ENCODE measurements around the gene CFAP251.

CFAP251 gene

DNA sequence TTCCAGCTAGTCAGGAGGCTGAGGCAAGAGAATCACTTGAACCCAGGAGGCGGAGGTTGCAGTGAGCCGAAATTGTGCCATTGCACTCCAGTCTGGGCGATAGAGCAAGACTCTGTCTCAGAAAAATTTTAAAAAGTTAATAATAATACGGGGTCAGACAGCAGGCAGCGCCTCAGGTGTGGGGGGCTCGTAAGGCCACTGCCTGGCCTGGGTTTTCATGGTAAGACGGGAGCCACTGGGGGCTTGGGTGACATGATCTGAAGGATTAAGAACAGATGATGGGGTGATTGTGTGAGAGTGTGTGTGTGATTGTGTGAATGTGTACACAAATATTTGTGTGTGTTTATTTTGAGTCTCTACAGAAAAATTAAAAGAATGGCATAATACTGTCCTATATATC, 126.9 kb downstream of the CFAP251 start:
- Histone ChIP-seq H3K27ac (ENCODE audit: extremely low read depth, low read depth, low read length) (no peak overlapping the region), H3K9me3 (ENCODE audit: control insufficient read depth, insufficient read depth, low read depth, low read length) (no peaks in the 10 kb centered on the region), H3K36me3 (ENCODE audit: control insufficient read depth in 2 of 2, insufficient read depth in 1 of 2, low read length in 2 of 2) (peaks cover 46 to 56% of the 10 kb centered on the region in 2 experiments; a peak in 2 of 3 replicates), H3K4me3 (ENCODE audit: low read depth, low read length) (no peak overlapping the region), H3K4me1 (ENCODE audit: control insufficient read depth, insufficient read depth, low read length) (no peaks in the 10 kb centered on the region)
- ChIA-PET CTCF (no interaction called here), POLR2A (no interaction called here)
- TF ChIP-seq, protein P1, sequence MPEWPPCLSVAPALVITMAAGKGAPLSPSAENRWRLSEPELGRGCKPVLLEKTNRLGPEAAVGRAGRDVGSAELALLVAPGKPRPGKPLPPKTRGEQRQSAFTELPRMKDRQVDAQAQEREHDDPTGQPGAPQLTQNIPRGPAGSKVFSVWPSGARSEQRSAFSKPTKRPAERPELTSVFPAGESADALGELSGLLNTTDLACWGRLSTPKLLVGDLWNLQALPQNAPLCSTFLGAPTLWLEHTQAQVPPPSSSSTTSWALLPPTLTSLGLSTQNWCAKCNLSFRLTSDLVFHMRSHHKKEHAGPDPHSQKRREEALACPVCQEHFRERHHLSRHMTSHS (tag by site-specific recombination; IDR thresholded peaks at IDR 0.05), result no peak
- TF ChIP-seq ZNF248 (tag by site-specific recombination; IDR thresholded peaks at IDR 0.05) (no peak), IKZF3 (tag by site-specific recombination; IDR thresholded peaks at IDR 0.05) (no peak), ZNF529 (tag by site-specific recombination; IDR thresholded peaks at IDR 0.05; ENCODE audit: insufficient replicate concordance) (no peak), ZNF10 (tag by site-specific recombination; IDR thresholded peaks at IDR 0.05) (no peak), ZNF549 (tag by site-specific recombination; IDR thresholded peaks at IDR 0.05) (no peak), SP7 (tag by site-specific recombination; IDR thresholded peaks at IDR 0.05) (no peak), ZNF48 (tag by site-specific recombination; IDR thresholded peaks at IDR 0.05) (no peak), ZNF610 (tag by site-specific recombination; IDR thresholded peaks at IDR 0.05; ENCODE audit: borderline replicate concordance) (no peak), ZFP69B (tag by site-specific recombination; IDR thresholded peaks at IDR 0.05) (no peak), ZNF664 (tag by site-specific recombination; IDR thresholded peaks at IDR 0.05) (no peak), MZF1 (tag by site-specific recombination; IDR thresholded peaks at IDR 0.05; ENCODE audit: borderline replicate concordance) (no peak), ZIC2 (tag by site-specific recombination; IDR thresholded peaks at IDR 0.05) (no peak)
- TF ChIP-seq, protein P2, sequence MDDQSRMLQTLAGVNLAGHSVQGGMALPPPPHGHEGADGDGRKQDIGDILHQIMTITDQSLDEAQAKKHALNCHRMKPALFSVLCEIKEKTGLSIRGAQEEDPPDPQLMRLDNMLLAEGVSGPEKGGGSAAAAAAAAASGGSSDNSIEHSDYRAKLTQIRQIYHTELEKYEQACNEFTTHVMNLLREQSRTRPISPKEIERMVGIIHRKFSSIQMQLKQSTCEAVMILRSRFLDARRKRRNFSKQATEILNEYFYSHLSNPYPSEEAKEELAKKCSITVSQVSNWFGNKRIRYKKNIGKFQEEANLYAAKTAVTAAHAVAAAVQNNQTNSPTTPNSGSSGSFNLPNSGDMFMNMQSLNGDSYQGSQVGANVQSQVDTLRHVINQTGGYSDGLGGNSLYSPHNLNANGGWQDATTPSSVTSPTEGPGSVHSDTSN (CRISPR knock-in tag; IDR thresholded peaks at IDR 0.05), result no peak
- TF ChIP-seq, protein P3, sequence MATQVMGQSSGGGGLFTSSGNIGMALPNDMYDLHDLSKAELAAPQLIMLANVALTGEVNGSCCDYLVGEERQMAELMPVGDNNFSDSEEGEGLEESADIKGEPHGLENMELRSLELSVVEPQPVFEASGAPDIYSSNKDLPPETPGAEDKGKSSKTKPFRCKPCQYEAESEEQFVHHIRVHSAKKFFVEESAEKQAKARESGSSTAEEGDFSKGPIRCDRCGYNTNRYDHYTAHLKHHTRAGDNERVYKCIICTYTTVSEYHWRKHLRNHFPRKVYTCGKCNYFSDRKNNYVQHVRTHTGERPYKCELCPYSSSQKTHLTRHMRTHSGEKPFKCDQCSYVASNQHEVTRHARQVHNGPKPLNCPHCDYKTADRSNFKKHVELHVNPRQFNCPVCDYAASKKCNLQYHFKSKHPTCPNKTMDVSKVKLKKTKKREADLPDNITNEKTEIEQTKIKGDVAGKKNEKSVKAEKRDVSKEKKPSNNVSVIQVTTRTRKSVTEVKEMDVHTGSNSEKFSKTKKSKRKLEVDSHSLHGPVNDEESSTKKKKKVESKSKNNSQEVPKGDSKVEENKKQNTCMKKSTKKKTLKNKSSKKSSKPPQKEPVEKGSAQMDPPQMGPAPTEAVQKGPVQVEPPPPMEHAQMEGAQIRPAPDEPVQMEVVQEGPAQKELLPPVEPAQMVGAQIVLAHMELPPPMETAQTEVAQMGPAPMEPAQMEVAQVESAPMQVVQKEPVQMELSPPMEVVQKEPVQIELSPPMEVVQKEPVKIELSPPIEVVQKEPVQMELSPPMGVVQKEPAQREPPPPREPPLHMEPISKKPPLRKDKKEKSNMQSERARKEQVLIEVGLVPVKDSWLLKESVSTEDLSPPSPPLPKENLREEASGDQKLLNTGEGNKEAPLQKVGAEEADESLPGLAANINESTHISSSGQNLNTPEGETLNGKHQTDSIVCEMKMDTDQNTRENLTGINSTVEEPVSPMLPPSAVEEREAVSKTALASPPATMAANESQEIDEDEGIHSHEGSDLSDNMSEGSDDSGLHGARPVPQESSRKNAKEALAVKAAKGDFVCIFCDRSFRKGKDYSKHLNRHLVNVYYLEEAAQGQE (tag by site-specific recombination; IDR thresholded peaks at IDR 0.05), result no peak
- TF ChIP-seq, protein P4, sequence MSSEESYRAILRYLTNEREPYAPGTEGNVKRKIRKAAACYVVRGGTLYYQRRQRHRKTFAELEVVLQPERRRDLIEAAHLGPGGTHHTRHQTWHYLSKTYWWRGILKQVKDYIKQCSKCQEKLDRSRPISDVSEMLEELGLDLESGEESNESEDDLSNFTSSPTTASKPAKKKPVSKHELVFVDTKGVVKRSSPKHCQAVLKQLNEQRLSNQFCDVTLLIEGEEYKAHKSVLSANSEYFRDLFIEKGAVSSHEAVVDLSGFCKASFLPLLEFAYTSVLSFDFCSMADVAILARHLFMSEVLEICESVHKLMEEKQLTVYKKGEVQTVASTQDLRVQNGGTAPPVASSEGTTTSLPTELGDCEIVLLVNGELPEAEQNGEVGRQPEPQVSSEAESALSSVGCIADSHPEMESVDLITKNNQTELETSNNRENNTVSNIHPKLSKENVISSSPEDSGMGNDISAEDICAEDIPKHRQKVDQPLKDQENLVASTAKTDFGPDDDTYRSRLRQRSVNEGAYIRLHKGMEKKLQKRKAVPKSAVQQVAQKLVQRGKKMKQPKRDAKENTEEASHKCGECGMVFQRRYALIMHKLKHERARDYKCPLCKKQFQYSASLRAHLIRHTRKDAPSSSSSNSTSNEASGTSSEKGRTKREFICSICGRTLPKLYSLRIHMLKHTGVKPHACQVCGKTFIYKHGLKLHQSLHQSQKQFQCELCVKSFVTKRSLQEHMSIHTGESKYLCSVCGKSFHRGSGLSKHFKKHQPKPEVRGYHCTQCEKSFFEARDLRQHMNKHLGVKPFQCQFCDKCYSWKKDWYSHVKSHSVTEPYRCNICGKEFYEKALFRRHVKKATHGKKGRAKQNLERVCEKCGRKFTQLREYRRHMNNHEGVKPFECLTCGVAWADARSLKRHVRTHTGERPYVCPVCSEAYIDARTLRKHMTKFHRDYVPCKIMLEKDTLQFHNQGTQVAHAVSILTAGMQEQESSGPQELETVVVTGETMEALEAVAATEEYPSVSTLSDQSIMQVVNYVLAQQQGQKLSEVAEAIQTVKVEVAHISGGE (tag by site-specific recombination; conservative IDR thresholded peaks at IDR 0.05; ENCODE audit: low read depth), result no peak
- TF ChIP-seq, protein P5, sequence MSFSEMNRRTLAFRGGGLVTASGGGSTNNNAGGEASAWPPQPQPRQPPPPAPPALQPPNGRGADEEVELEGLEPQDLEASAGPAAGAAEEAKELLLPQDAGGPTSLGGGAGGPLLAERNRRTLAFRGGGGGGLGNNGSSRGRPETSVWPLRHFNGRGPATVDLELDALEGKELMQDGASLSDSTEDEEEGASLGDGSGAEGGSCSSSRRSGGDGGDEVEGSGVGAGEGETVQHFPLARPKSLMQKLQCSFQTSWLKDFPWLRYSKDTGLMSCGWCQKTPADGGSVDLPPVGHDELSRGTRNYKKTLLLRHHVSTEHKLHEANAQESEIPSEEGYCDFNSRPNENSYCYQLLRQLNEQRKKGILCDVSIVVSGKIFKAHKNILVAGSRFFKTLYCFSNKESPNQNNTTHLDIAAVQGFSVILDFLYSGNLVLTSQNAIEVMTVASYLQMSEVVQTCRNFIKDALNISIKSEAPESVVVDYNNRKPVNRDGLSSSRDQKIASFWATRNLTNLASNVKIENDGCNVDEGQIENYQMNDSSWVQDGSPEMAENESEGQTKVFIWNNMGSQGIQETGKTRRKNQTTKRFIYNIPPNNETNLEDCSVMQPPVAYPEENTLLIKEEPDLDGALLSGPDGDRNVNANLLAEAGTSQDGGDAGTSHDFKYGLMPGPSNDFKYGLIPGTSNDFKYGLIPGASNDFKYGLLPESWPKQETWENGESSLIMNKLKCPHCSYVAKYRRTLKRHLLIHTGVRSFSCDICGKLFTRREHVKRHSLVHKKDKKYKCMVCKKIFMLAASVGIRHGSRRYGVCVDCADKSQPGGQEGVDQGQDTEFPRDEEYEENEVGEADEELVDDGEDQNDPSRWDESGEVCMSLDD (tag by site-specific recombination; IDR thresholded peaks at IDR 0.05), result no peak
- TF ChIP-seq, protein P6, sequence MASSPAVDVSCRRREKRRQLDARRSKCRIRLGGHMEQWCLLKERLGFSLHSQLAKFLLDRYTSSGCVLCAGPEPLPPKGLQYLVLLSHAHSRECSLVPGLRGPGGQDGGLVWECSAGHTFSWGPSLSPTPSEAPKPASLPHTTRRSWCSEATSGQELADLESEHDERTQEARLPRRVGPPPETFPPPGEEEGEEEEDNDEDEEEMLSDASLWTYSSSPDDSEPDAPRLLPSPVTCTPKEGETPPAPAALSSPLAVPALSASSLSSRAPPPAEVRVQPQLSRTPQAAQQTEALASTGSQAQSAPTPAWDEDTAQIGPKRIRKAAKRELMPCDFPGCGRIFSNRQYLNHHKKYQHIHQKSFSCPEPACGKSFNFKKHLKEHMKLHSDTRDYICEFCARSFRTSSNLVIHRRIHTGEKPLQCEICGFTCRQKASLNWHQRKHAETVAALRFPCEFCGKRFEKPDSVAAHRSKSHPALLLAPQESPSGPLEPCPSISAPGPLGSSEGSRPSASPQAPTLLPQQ (tag by site-specific recombination; IDR thresholded peaks at IDR 0.05), result no peak
- TF ChIP-seq, protein P7, sequence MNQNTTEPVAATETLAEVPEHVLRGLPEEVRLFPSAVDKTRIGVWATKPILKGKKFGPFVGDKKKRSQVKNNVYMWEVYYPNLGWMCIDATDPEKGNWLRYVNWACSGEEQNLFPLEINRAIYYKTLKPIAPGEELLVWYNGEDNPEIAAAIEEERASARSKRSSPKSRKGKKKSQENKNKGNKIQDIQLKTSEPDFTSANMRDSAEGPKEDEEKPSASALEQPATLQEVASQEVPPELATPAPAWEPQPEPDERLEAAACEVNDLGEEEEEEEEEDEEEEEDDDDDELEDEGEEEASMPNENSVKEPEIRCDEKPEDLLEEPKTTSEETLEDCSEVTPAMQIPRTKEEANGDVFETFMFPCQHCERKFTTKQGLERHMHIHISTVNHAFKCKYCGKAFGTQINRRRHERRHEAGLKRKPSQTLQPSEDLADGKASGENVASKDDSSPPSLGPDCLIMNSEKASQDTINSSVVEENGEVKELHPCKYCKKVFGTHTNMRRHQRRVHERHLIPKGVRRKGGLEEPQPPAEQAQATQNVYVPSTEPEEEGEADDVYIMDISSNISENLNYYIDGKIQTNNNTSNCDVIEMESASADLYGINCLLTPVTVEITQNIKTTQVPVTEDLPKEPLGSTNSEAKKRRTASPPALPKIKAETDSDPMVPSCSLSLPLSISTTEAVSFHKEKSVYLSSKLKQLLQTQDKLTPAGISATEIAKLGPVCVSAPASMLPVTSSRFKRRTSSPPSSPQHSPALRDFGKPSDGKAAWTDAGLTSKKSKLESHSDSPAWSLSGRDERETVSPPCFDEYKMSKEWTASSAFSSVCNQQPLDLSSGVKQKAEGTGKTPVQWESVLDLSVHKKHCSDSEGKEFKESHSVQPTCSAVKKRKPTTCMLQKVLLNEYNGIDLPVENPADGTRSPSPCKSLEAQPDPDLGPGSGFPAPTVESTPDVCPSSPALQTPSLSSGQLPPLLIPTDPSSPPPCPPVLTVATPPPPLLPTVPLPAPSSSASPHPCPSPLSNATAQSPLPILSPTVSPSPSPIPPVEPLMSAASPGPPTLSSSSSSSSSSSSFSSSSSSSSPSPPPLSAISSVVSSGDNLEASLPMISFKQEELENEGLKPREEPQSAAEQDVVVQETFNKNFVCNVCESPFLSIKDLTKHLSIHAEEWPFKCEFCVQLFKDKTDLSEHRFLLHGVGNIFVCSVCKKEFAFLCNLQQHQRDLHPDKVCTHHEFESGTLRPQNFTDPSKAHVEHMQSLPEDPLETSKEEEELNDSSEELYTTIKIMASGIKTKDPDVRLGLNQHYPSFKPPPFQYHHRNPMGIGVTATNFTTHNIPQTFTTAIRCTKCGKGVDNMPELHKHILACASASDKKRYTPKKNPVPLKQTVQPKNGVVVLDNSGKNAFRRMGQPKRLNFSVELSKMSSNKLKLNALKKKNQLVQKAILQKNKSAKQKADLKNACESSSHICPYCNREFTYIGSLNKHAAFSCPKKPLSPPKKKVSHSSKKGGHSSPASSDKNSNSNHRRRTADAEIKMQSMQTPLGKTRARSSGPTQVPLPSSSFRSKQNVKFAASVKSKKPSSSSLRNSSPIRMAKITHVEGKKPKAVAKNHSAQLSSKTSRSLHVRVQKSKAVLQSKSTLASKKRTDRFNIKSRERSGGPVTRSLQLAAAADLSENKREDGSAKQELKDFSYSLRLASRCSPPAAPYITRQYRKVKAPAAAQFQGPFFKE (tag by site-specific recombination; IDR thresholded peaks at IDR 0.05; ENCODE audit: borderline replicate concordance), result no peak
